Testis (tissue), 2 donors: ENCODE measurements around the gene GYPB.
"Not testable (repeated sequence)": the region's sequence is repeated elsewhere in the genome, so short reads cannot be mapped to it uniquely, and the experiment has no call there.

ENCODE experiments used
- CTCF ChIP-seq, 3 experiments: fragments of 450-650 bp in 2 of 3; fragments of 200-600 bp in 1 of 3; sonication (generic) in 1 of 3; IDR thresholded peaks; one replicate each; pipeline ENCODE4 v1.5.1; 2016 to 2019; ENCODE audit warnings: antibody characterized with exemption in 3 of 3, mild to moderate bottlenecking in 2 of 3, moderate library complexity in 1 of 3
- POLR2A ChIP-seq: fragments of 450-650 bp; IDR thresholded peaks from one replicate; pipeline ENCODE4 v1.6.1; 2017; ENCODE audit warnings: antibody characterized with exemption, mild to moderate bottlenecking, moderate library complexity

GRCh38 chr4:144061556-144061955, 42.4 kb upstream of the GYPB start:
- not testable (repeated sequence) for TF ChIP-seq CTCF (IDR thresholded peaks at IDR 0.05); POLR2A
